GM12892 (cell line): ENCODE measurements around the gene SFSWAP.

ENCODE experiments used
- POLR2A ChIP-seq: IDR thresholded peaks from 2 replicates; pipeline ENCODE4 v1.6.1; 2011; ENCODE audit warnings: low read depth, low read length, control low read depth
- TAF1 ChIP-seq: IDR thresholded peaks from 2 replicates; pipeline ENCODE4 v1.6.1; 2011; ENCODE audit warnings: low read depth, mild to moderate bottlenecking, control low read depth, low read length, borderline replicate concordance

DNA sequence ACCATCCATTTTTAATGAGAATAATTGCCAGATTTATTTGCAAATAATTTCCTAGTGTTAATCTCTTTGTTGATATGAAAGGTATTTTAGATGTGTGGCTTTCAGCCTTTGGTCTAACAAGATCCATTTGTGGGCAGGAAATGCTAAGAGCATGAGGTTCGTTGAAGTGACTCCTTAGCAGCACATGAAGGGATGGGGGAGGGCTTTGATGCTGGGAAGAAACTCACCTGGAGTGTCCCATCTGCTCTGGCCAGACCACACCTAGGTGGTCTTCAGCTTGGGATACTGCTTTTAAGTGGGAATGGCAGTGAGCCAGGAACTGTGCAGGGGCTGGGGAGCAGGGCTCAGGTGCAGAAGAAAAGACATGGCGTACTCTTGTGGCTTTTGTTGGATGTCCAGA lies 13.6 kb downstream of the SFSWAP start:
- TF ChIP-seq TAF1, result no peak
- TF ChIP-seq POLR2A, result no peak
